Measurements from ENCODE around the gene APOBEC3B. TPM values are rescaled to one million over a fixed set of nuclear protein-coding genes. Genes with fewer than 3 reads are reported as not detected.

APOBEC3B gene
- total and polyA plus RNA-seq, 2 of the 8 experiments (the other 6 are each of a cell fraction or from before 2014, with no cell fraction given) = 14.2 to 74.9 TPM

- ChIA-PET POLR2A (ENCODE audit: partially characterized antibody) (interaction anchor here (0.9 to 1.3 kb wide), 3 partner anchors 10 to 290 kb away, joined by 3 to 7 read pairs (median 4); partner anchors contain the start of gene RPL3), CTCF (ENCODE audit: partially characterized antibody) (interaction anchor here (0.7 to 2.0 kb wide), 5 partner anchors 14 to 260 kb away, joined by 3 to 5 read pairs (median 3); no protein-coding TSS in a partner anchor)
- no peak overlapping the region for H3K23ac ChIP-seq (ENCODE audit: insufficient read length)
- no peak overlapping the region for H4K91ac ChIP-seq (replicated peaks; ENCODE audit: insufficient read length, low read length)
- no peak overlapping the region for H3K56ac ChIP-seq (replicated peaks; ENCODE audit: insufficient read length, low read depth, low read length)
- H3K4me1 ChIP-seq (replicated peaks in 1 of 4; ENCODE audit: control insufficient read depth in 3 of 4, insufficient read depth in 4 of 4, low read length in 3 of 4) = peaks cover 5 to 21% (median 11%) of the 10 kb centered on the region in 4 experiments
- H2AFZ ChIP-seq (ENCODE audit: low read length) = no peak overlapping the region
- H2AK5ac ChIP-seq (ENCODE audit: low read depth, low read length) = no peak overlapping the region
- H2BK120ac ChIP-seq (replicated peaks; ENCODE audit: low read depth, low read length) = no peak overlapping the region
- no peak overlapping the region for H3K27ac ChIP-seq (ENCODE audit: low read depth, low read length)
- H3K4me2 ChIP-seq (ENCODE audit: insufficient read depth in 1 of 2, low read depth in 2 of 2, low read length in 2 of 2) = no peak overlapping the region
- FAIRE-seq = no peak
- no peak overlapping the region for H3K4me3 ChIP-seq (ENCODE audit: extremely low read depth in 1 of 4, insufficient read depth in 2 of 4, low read depth in 3 of 4, low read length in 4 of 4)
- no peaks in the 10 kb centered on the region for H3K79me2 ChIP-seq (ENCODE audit: control insufficient read depth in 1 of 2, insufficient read depth in 2 of 2, low read length in 2 of 2)
- H3K79me1 ChIP-seq (ENCODE audit: low read depth, low read length) = no peaks in the 10 kb centered on the region
- H3K27me3 ChIP-seq (replicated peaks in 1 of 4; ENCODE audit: control insufficient read depth in 3 of 4, extremely low read depth in 1 of 4, insufficient read depth in 3 of 4, low read length in 3 of 4) = no peaks in the 10 kb centered on the region
- no peak overlapping the region for H3K18ac ChIP-seq (ENCODE audit: extremely low read depth, low read length)
- WGBS, 2 experiments (ENCODE audit: extremely low coverage in 1 of 2, insufficient coverage in 1 of 2, insufficient read length in 1 of 2, insufficient replicate concordance in 2 of 2, low coverage in 1 of 2, low lambda C conversion rate in 2 of 2, missing lambda C conversion rate in 1 of 2) = 93% methylated on average over 13 of the region's 13 CpGs; no CpG with 5 or more reads in 1 of the 2 experiments
- H3K23me2 ChIP-seq (ENCODE audit: low read depth, low read length) = no peaks in the 10 kb centered on the region; the same call in 1 of the 2 replicates
- no peak for DNase-seq (ENCODE audit: low read depth in 1 of 2, low spot score in 2 of 2)
- no peaks in the 10 kb centered on the region for H4K20me1 ChIP-seq (replicated peaks in 1 of 2; ENCODE audit: control insufficient read depth in 1 of 2, insufficient read depth in 2 of 2, low read length in 2 of 2)
- peaks cover 0 to 1% (median 0%) of the 10 kb centered on the region in 4 experiments; a peak in 1 of 8 replicates for H3K36me3 ChIP-seq (ENCODE audit: control insufficient read depth in 2 of 4, insufficient read depth in 4 of 4, low read length in 3 of 4)
- no peak overlapping the region for H2BK20ac ChIP-seq (ENCODE audit: low read length)
- H3K9me3 ChIP-seq (ENCODE audit: insufficient read depth in 2 of 2, low read depth in 1 of 2, low read length in 1 of 2) = no peaks in the 10 kb centered on the region
- H3K14ac ChIP-seq (ENCODE audit: insufficient read length) = no peak overlapping the region
- H2BK5ac ChIP-seq (ENCODE audit: low read depth, low read length) = no peak overlapping the region
- H4K5ac ChIP-seq (ENCODE audit: insufficient read length, low read depth, low read length) = no peak overlapping the region
- no peak overlapping the region for H2BK15ac ChIP-seq (ENCODE audit: low read length)
- H3K4ac ChIP-seq (replicated peaks; ENCODE audit: insufficient read length, low read depth, low read length) = no peak overlapping the region
- H2BK12ac ChIP-seq (ENCODE audit: low read depth, low read length) = no peak overlapping the region
- H3K9ac ChIP-seq (replicated peaks in 1 of 4; ENCODE audit: extremely low read depth in 1 of 4, low read depth in 3 of 4, low read length in 3 of 4) = no peak overlapping the region
- no peak overlapping the region for H4K8ac ChIP-seq (ENCODE audit: extremely low read depth, insufficient read depth, low read length)
- TF ChIP-seq FOSL1 (IDR thresholded peaks at IDR 0.05; ENCODE audit: insufficient read depth, low read depth, low read length) (no peak), ATF2 (IDR thresholded peaks at IDR 0.05; ENCODE audit: low read length) (no peak), SRF (IDR thresholded peaks at IDR 0.05; ENCODE audit: low read depth, low read length) (no peak), SIRT6 (IDR thresholded peaks at IDR 0.05; ENCODE audit: low read length) (no peak), POLR2AphosphoS5 (IDR thresholded peaks at IDR 0.05; ENCODE audit: low read depth, low read length) (no peak), JUN (IDR thresholded peaks at IDR 0.05; ENCODE audit: low read depth, low read length) (no peak), RAD21 (IDR thresholded peaks at IDR 0.05 in 1 of 2, conservative IDR thresholded peaks at IDR 0.05 in 1 of 2; ENCODE audit: low read depth in 2 of 2, low read length in 2 of 2) (no peak), MAFK (IDR thresholded peaks at IDR 0.05; ENCODE audit: low read depth, low read length) (no peak), TCF12 (IDR thresholded peaks at IDR 0.05; ENCODE audit: low read depth, low read length) (no peak), GABPA (IDR thresholded peaks at IDR 0.05; ENCODE audit: borderline replicate concordance, insufficient read depth, low read length) (no peak), KDM5A (IDR thresholded peaks at IDR 0.05; ENCODE audit: low read length) (no peak), TAF7 (optimal IDR thresholded peaks at IDR 0.05; ENCODE audit: borderline replicate concordance, low read depth, low read length) (no peak), CHD1 (IDR thresholded peaks at IDR 0.05; ENCODE audit: low read depth, low read length) (no peak)
Measured at GRCh38 chr22:39029227-39029626, 47.1 kb downstream of the APOBEC3B start.
